ENCODE data around the gene SPATS1. TPM values are rescaled to one million over a fixed set of nuclear protein-coding genes. Genes with fewer than 3 reads are reported as not detected.

Gene SPATS1
- total and polyA plus RNA-seq, 11 donors: not detected

GRCh38 chr6:44377484-44377883 is 35.0 kb downstream of the SPATS1 start:
- intact Hi-C loops (cut with DNase I): no loop called here
- Histone ChIP-seq H3K9me3 (no peaks in the 10 kb centered on the region), H3K36me3 (no peaks in the 10 kb centered on the region), H3K27ac (no peak overlapping the region), H3K27me3 (no peaks in the 10 kb centered on the region), H3K4me3 (no peak overlapping the region), H3K4me1 (peaks cover 0 to 4% (median 0%) of the 10 kb centered on the region in 12 donors)
- DNase-seq (no peak), ATAC-seq (no peak)
- 82 to 93% (median 89%) methylated on average over 3 of the region's 3 CpGs for WGBS, 4 donors
- TF ChIP-seq POLR2A (IDR thresholded peaks at IDR 0.05): no peak
- TF ChIP-seq CTCF (IDR thresholded peaks at IDR 0.05): no peak

- 45 to 95% (median 64%) methylated on average over 1 of the region's 1 CpG for WGBS, 4 donors
These were observed 35.5 kb downstream of the SPATS1 start for GRCh38 chr6:44377971-44378370.

GRCh38 chr6:44381739-44382138 is 39.3 kb downstream of the SPATS1 start:
- 38 to 70% (median 55%) methylated on average over 2 of the region's 2 CpGs for WGBS, 4 donors

More at GRCh38 chr6:44377971-44378370, 35.5 kb downstream of the SPATS1 start:
- H3K4me3 ChIP-seq: no peak overlapping the region
- no peak for TF ChIP-seq CTCF (IDR thresholded peaks at IDR 0.05)
- TF ChIP-seq POLR2A (IDR thresholded peaks at IDR 0.05): no peak
- H3K36me3 ChIP-seq: no peaks in the 10 kb centered on the region
- H3K4me1 ChIP-seq: peaks cover 0 to 4% (median 0%) of the 10 kb centered on the region in 12 donors
- DNase-seq: no peak
- H3K27ac ChIP-seq: no peak overlapping the region
- no peak for ATAC-seq
- H3K27me3 ChIP-seq: no peaks in the 10 kb centered on the region
- H3K9me3 ChIP-seq: no peaks in the 10 kb centered on the region
- intact Hi-C loops (cut with DNase I): no loop called here

More at GRCh38 chr6:44381739-44382138, 39.3 kb downstream of the SPATS1 start:
- intact Hi-C loops (cut with DNase I): no loop called here
- no peak for TF ChIP-seq POLR2A (IDR thresholded peaks at IDR 0.05)
- TF ChIP-seq CTCF (IDR thresholded peaks at IDR 0.05): no peak
- Histone ChIP-seq H3K9me3 (no peaks in the 10 kb centered on the region), H3K36me3 (no peaks in the 10 kb centered on the region), H3K27ac (peak overlapping the region in 1 of 12 donors; percentile 69), H3K27me3 (no peaks in the 10 kb centered on the region), H3K4me3 (no peak overlapping the region), H3K4me1 (peaks cover 0 to 9% (median 4%) of the 10 kb centered on the region in 12 donors)
- DNase-seq (peak in 2 of 5 donors; percentile 31 to 34), ATAC-seq (peak; percentile 41 to 63 (median 54))

Data from heart left ventricle (tissue), 16 donors.